Heart right ventricle (tissue), 16 donors: ENCODE measurements around the gene CATSPERD. TPM values are rescaled to one million over a fixed set of nuclear protein-coding genes. Genes with fewer than 3 reads are reported as not detected.

ENCODE experiments used
- ATAC-seq, 8 donors: fragments of 200-7000 bp; cut with Tn5 transposase; one replicate each; pipeline ENCODE4 v1.9.1; 2020; ENCODE audit warnings: mild to moderate bottlenecking in 8 of 8, moderate library complexity in 8 of 8, moderate number of reproducible peaks in 1 of 8
- DNase-seq, 2 donors: peaks; one replicate each; pipeline ENCODE4 v3.0.0-alpha.2; 2020
- H3K27ac ChIP-seq, 10 donors: fragments of 200-600 bp; sonication (generic) in 2 of 10; one replicate each; pipeline versions ENCODE4 v1.5.0 to v1.8.0; 2020 to 2022; ENCODE audit warnings: mild to moderate bottlenecking in 3 of 10
- H3K27me3 ChIP-seq, 7 donors: fragments of 200-600 bp; one replicate each; pipeline ENCODE4 v1.8.0; 2021 to 2022; ENCODE audit warnings: mild to moderate bottlenecking in 2 of 7
- H3K36me3 ChIP-seq, 9 donors: fragments of 200-600 bp; sonication (generic) in 1 of 9; one replicate each; pipeline versions ENCODE4 v1.5.0 to v1.8.0; 2020 to 2022; ENCODE audit warnings: mild to moderate bottlenecking in 2 of 9
- H3K4me1 ChIP-seq, 9 donors: fragments of 200-600 bp; sonication (generic) in 1 of 9; one replicate each; pipeline versions ENCODE4 v1.5.0 to v1.8.0; 2020 to 2022; ENCODE audit warnings: mild to moderate bottlenecking in 4 of 9
- H3K4me3 ChIP-seq, 10 donors: fragments of 200-600 bp; sonication (generic) in 2 of 10; one replicate each; pipeline versions ENCODE4 v1.5.0 to v1.8.0; 2020 to 2022; ENCODE audit warnings: mild to moderate bottlenecking in 7 of 10, moderate library complexity in 2 of 10
- H3K9me3 ChIP-seq, 11 donors: fragments of 200-600 bp in 10 of 11; sonication (generic) in 2 of 11; one replicate each; pipeline versions ENCODE4 v1.5.0 to v1.8.0; 2013 to 2022; ENCODE audit warnings: mild to moderate bottlenecking in 2 of 11, control low read depth in 1 of 11, moderate library complexity in 1 of 11
- CTCF ChIP-seq, 9 donors: fragments of 200-600 bp; sonication (generic) in 2 of 9; IDR thresholded peaks; one replicate each; pipeline versions ENCODE4 v1.5.0 to v1.8.0; 2021 to 2022; ENCODE audit warnings: antibody characterized with exemption in 9 of 9, mild to moderate bottlenecking in 5 of 9, moderate library complexity in 1 of 9
- WGBS, 2 donors: extraction: QIAGEN DNeasy Blood & Tissue Kit; methylation state at CpG; one replicate each; pipeline ENCODE4 v1.1.7; 2013; ENCODE audit warnings: inconsistent platforms in 1 of 2; 5-methylcytosine and 5-hydroxymethylcytosine counted together
- intact Hi-C, 10 donors: fragments of 100-400 bp; cut with DNase I; formaldehyde crosslinking; loops; one replicate each; pipeline versions ENCODE4 v1.11.1 to v1.14.2; 2022
- polyA plus RNA-seq, 2 donors: library from polyadenylated mRNA; stranded (reverse); fragments of 200-250 nt; gene quantifications; one replicate each; pipeline ENCODE4 v1.2.3, GENCODE V29; 2013
- total RNA-seq, 10 donors: library from RNA; stranded (reverse); fragmentation: NEBNext Ultra II Directional in 3 of 10; extraction: Animal tissue kit (Norgen Biotek cat#: 25700) in 3 of 10; gene quantifications; one replicate each; pipeline versions ENCODE4 v1.2.1 to v1.2.4, GENCODE V29; 2021 to 2023
- donor health status: Arrhythmogenic right ventricular cardiomyopathy.
- donor health status: ischemic (EF 13 %, LVEDD 7.1; RV severe dilation, severe dysfunction).
- donor health status: healthy with polysubstance abuse.
- donor health status: DM: no; HTN: yes; CAD: no.
- donor health status: DM: no; HTN: no; CAD: no.
- donor health status: ischemic (EF 25% LVEDD 6.9; RV normal size, moderate dysfunction).
- donor health status: ischemic (EF 25% LVEDD 5.7; RV mildly dilated, moderate dysfunction).
- donor health status: healthy.
- donor health status: DM: yes; HTN: yes; CAD: no.
- donor health status: Ischemic cardiomyopathy.
- donor health status: ischemic (EF 35%, LVEDD 5.7; RV mildly dilated, moderate dysfunction).
- donor health status: nonischemic (EF 11% LVEDD 7.7; RV severe dilation, severe dysfunction).
- donor health status: DM: yes; HTN: yes; CAD: no.
- donor health status: PGD.
- donor health status: ischemic (EF 29% LVEDD 5.4; RV normal size, mild dysfunction).
- donor health status: nonischemic (EF 23%, LVEDD 6.1; RV moderate dilation, normal function).

Gene CATSPERD
- total and polyA plus RNA-seq, 12 donors, result not detected

DNA sequence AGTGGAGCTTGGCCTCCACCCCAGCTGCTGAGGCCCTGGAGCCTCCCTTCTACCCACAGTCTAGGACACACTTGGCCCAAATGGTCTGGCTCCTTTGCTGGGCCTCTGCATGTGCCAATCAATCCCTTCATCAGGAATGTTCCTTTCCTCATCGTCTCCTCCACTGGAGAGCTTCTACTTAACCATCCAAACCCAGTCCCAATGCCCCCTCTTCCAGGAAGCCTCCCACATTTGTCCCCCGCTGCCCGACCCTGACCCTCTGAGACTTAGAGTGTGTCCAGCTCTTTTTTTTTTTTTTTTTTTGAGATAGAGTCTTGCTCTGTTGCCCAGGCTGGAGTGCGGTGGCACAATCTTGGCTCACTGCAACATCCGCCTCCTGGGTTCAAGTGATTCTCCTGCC lies 68.0 kb downstream of the CATSPERD start:
- no peak for ATAC-seq
- H3K27ac ChIP-seq, result no peak overlapping the region
- WGBS, 2 donors, result 91 to 95% methylated on average over 5 of the region's 5 CpGs
- peaks cover 13 to 67% (median 51%) of the 10 kb centered on the region in 9 donors for H3K36me3 ChIP-seq
- TF ChIP-seq CTCF (IDR thresholded peaks at IDR 0.05), result no peak
- H3K4me3 ChIP-seq, result no peak overlapping the region
- no peaks in the 10 kb centered on the region for H3K27me3 ChIP-seq
- peaks cover 2 to 9% (median 6%) of the 10 kb centered on the region in 9 donors for H3K4me1 ChIP-seq
- DNase-seq, result no peak
- H3K9me3 ChIP-seq, result no peaks in the 10 kb centered on the region
- intact Hi-C loops, result no loop called here

DNA sequence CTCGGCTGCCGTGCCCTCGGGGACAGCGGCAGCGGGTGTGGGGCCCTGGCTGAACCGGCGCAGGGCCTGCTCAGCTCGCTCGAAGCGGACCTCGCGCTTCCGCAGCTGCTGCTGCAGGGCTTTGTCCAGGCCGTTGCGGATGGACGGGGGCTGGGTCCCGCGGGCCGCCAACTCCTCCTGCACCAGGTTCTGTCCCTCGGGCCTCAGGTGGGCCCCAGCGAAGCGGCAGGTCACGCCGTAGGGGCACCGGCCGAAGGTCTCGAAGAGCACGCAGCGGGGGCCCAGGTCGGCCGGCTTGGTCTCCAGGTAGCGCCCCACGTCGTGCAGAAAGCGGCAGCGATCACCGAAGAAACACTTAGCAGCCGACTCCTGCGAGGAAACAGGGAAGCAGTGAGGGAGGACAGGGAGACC lies 68.9 kb downstream of the CATSPERD start:
- intact Hi-C loops, result no loop called here
- Histone ChIP-seq H3K4me1 (peaks cover 2 to 9% (median 6%) of the 10 kb centered on the region in 9 donors), H3K4me3 (no peak overlapping the region), H3K9me3 (no peaks in the 10 kb centered on the region), H3K27ac (no peak overlapping the region), H3K27me3 (no peaks in the 10 kb centered on the region), H3K36me3 (peaks cover 13 to 58% (median 51%) of the 10 kb centered on the region in 9 donors)
- no peak for DNase-seq
- no peak for ATAC-seq
- WGBS, 2 donors, result 98% methylated on average over 39 of the region's 39 CpGs
- no peak for TF ChIP-seq CTCF (IDR thresholded peaks at IDR 0.05)

GRCh38 chr19:5789886-5790558 lies 69.6 kb downstream of the CATSPERD start:
- peaks cover 13 to 51% (median 48%) of the 10 kb centered on the region in 9 donors for H3K36me3 ChIP-seq
- no peaks in the 10 kb centered on the region for H3K9me3 ChIP-seq
- 76 to 80% methylated on average over 26 of the region's 26 CpGs for WGBS, 2 donors
- peak overlapping the region in 9 of 10 donors; percentile 91 to 100 (median 97) for H3K27ac ChIP-seq
- peaks cover 2 to 9% (median 6%) of the 10 kb centered on the region in 9 donors for H3K4me1 ChIP-seq
- H3K4me3 ChIP-seq, result peak overlapping the region in 9 of 10 donors; percentile 65 to 92 (median 84)
- DNase-seq (no peak), ATAC-seq (no peak)
- intact Hi-C loops, result loop anchor here in 3 of 10 donors (1.0 to 5.0 kb wide), 4 partner anchors 69 to 188 kb away; partner anchors contain the start of genes SAFB (in 2 of the 3), SAFB2 (in 2 of the 3), CATSPERD (in 1 of the 3) and LONP1 (in 1 of the 3)
- TF ChIP-seq CTCF (IDR thresholded peaks at IDR 0.05), result no peak
- H3K27me3 ChIP-seq, result no peaks in the 10 kb centered on the region

DNA sequence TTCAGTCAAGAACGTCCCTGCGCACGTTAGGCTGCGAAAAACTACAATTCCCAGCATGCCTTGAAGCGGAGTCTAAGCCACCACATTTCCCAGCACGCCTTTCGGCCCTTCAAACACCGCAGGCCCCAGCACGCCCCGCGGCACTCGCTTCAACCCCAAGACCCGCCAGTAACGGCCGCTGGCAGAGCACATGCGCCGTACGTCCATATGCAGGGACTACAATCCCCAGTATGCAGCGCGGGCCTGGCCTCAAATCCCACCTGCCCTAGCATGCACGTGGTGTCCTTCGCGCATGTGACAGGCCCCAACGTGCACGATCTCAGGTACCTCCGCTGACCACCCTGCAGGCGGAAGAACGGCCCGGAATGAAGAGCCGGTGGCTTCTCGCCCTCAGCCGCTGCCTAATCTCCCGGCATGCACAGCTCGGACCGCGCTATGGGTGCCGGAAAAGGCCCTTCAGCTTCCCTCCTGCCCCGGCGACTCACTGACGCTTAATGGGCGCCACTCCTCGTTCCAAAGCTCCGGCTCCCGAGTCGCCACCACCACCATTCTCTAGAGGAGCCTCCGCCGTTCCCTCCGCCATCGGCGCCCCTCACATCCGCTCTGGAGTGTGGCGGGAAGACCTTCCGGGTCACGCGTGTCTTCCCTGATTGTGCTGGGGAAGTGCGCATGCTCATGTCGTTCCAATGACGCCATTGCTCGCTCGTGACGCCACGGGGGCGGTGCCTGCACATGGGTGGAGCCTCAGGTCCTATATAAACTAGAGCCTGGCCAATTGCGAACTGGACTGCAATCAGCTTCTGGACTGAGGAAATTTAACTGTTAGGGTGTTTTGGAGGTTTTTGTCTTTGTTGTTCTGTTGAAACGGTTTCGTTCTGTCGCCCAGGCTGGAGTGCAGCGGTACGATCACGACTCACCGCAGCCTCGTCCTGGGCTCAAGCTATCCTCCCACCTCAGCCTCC lies 70.4 kb downstream of the CATSPERD start, which contains the start of gene DUS3L:
Gene DUS3L, minus strand, starts transcription at position 605 of the 962 bp plus-strand sequence. Its CDS starts 22 bp downstream, at position 583.
- no peaks in the 10 kb centered on the region for H3K9me3 ChIP-seq
- peaks cover 13 to 43% (median 39%) of the 10 kb centered on the region in 9 donors for H3K36me3 ChIP-seq
- 10% methylated on average over 72 of the region's 72 CpGs for WGBS, 2 donors
- no peak for TF ChIP-seq CTCF (IDR thresholded peaks at IDR 0.05)
- ATAC-seq (peak; percentile 96 to 99 (median 98)), DNase-seq (peak; percentile 95 to 96)
- H3K4me1 ChIP-seq, result peaks cover 2 to 9% (median 6%) of the 10 kb centered on the region in 9 donors
- intact Hi-C loops, result loop anchor here in 3 of 10 donors (1.0 to 5.0 kb wide), 4 partner anchors 70 to 187 kb away; partner anchors contain the start of genes SAFB (in 2 of the 3), SAFB2 (in 2 of the 3), CATSPERD (in 1 of the 3) and LONP1 (in 1 of the 3)
- H3K27ac ChIP-seq, result peak within 1 kb of the TSS; percentile 85 to 100 (median 97)
- peak within 1 kb of the TSS; percentile 65 to 92 (median 84) for H3K4me3 ChIP-seq
- H3K27me3 ChIP-seq, result no peaks in the 10 kb centered on the region
